Mammary epithelial cell (primary cell): ENCODE results near the gene CYREN.

Experiments
- CTCF ChIP-seq, 2 donors: IDR thresholded peaks in 1 of 2; conservative IDR thresholded peaks in 1 of 2; 2 replicates each; pipeline ENCODE4 v1.5.1; 2011 to 2012; ENCODE audit warnings: inconsistent platforms in 2 of 2, low read length in 2 of 2, mild to moderate bottlenecking in 2 of 2, control low read depth in 1 of 2, low read depth in 1 of 2; ENCODE audit not compliant: insufficient read depth in 1 of 2; ENCODE audit errors: extremely low read depth in 1 of 2
- EZH2 ChIP-seq: IDR thresholded peaks from 2 replicates; pipeline ENCODE4 v1.6.1; 2012; ENCODE audit warnings: low read length, inconsistent platforms, borderline replicate concordance

GRCh38 chr7:135199439-135199838, 28.9 kb upstream of the CYREN start:
- TF ChIP-seq CTCF (conservative IDR thresholded peaks at IDR 0.05 in 1 of 2, IDR thresholded peaks at IDR 0.05 in 1 of 2; ENCODE audit: extremely low read depth in 1 of 2, insufficient read depth in 1 of 2, low read depth in 1 of 2, low read length in 2 of 2) (no peak), EZH2 (no peak)
